HT-29 (cell line): ENCODE data around the gene PGRMC2. TPM values are rescaled to one million over a fixed set of nuclear protein-coding genes. Genes with fewer than 3 reads are reported as not detected.

Experiments used
- DNase-seq: peaks from one replicate; pipeline ENCODE4 v3.0.0-alpha.2; 2015; ENCODE audit warnings: low spot score
- total RNA-seq: library from RNA; depleted of rRNA; stranded (reverse); fragments of >200 nt; shearing (Covaris generic); gene quantifications from 2 replicates; pipeline ENCODE4 v1.2.3, GENCODE V29; 2014

Gene PGRMC2
- total RNA-seq, 1 experiment from 2014 or later = 9.6 TPM

GRCh38 chr4:128299848-128300247, 12.2 kb upstream of the PGRMC2 start:
- DNase-seq = no peak

GRCh38 chr4:128298852-128299251, 11.2 kb upstream of the PGRMC2 start:
- no peak for DNase-seq

GRCh38 chr4:128298146-128298758, 10.6 kb upstream of the PGRMC2 start:
- DNase-seq = no peak

- no peak for DNase-seq
These were observed 7.6 kb upstream of the PGRMC2 start for GRCh38 chr4:128295255-128295654.

GRCh38 chr4:128294464-128294863, 6.9 kb upstream of the PGRMC2 start:
- DNase-seq = no peak

GRCh38 chr4:128292349-128292748, 4.7 kb upstream of the PGRMC2 start:
- no peak for DNase-seq

GRCh38 chr4:128291096-128291495, 3.5 kb upstream of the PGRMC2 start:
- DNase-seq = no peak

GRCh38 chr4:128290526-128290925, 2.9 kb upstream of the PGRMC2 start:
- DNase-seq = no peak

- DNase-seq = no peak
These were observed 2.0 kb upstream of the PGRMC2 start for GRCh38 chr4:128289523-128290158.

- peak; percentile 83 for DNase-seq
These were observed 1.1 kb upstream of the PGRMC2 start for GRCh38 chr4:128288689-128289106.

- DNase-seq = peak; percentile 98
These were observed 467 bp upstream of the PGRMC2 start for GRCh38 chr4:128287871-128288688.

- peak; percentile 61 for DNase-seq
These were observed 1.0 kb downstream of the PGRMC2 start for GRCh38 chr4:128286474-128287058.

GRCh38 chr4:128285085-128285997, 2.3 kb downstream of the PGRMC2 start:
- peak; percentile 62 for DNase-seq

GRCh38 chr4:128284317-128284716, 3.3 kb downstream of the PGRMC2 start:
- no peak for DNase-seq

- no peak for DNase-seq
These were observed 4.5 kb downstream of the PGRMC2 start for GRCh38 chr4:128283071-128283470.

- no peak for DNase-seq
These were observed 5.1 kb downstream of the PGRMC2 start for GRCh38 chr4:128282516-128282915.

- DNase-seq = no peak
These were observed 6.3 kb downstream of the PGRMC2 start for GRCh38 chr4:128281354-128281753.

- DNase-seq = no peak
These were observed 7.9 kb downstream of the PGRMC2 start for GRCh38 chr4:128279624-128280225.

- DNase-seq = no peak
These were observed 9.8 kb downstream of the PGRMC2 start for GRCh38 chr4:128277856-128278255.

- no peak for DNase-seq
These were observed 12.3 kb downstream of the PGRMC2 start for GRCh38 chr4:128275346-128275745.

- DNase-seq = no peak
These were observed 16.1 kb downstream of the PGRMC2 start for GRCh38 chr4:128271551-128271950.
